IMR-90 (cell line): Measurements from ENCODE around the gene OXLD1. TPM values are rescaled to one million over a fixed set of nuclear protein-coding genes. Genes with fewer than 3 reads are reported as not detected.

ENCODE experiments used
- ATAC-seq: fragments of 200-7000 bp; cut with Tn5 transposase; 2 replicates; pipeline ENCODE4 v1.9.1; 2020; ENCODE audit warnings: low read depth, mild to moderate bottlenecking, moderate library complexity
- BruUV-seq: library from RNA; stranded (reverse); fragments of 400-500 nt; replicated peaks from 2 replicates; lab custom pipeline; 2021; lab: Mats Ljungman, UMichigan
- CTCF ChIA-PET: fragments of 300-600 bp; formaldehyde crosslinking; extraction: SDS; loops from one replicate; lab custom pipeline; 2021; ENCODE audit warnings: antibody characterized with exemption; lab: Yijun Ruan, JAX
- POLR2A ChIA-PET: fragments of 300-600 bp; sonication (Branson Sonifier 250); formaldehyde crosslinking; loops from one replicate; lab custom pipeline; 2022; ENCODE audit warnings: antibody characterized with exemption; ENCODE audit not compliant: unreplicated experiment; lab: Charles Lee
- DNase-seq: peaks from one replicate; pipeline ENCODE4 v3.0.0; 2013
- H2AFZ ChIP-seq: replicated peaks from 2 replicates; pipeline ENCODE3; 2013; ENCODE audit warnings: low read length, mild to moderate bottlenecking; ENCODE audit not compliant: poor library complexity
- H2AK5ac ChIP-seq: 2 replicates; pipeline ENCODE4 v1.6.1; 2013; ENCODE audit warnings: low read depth, low read length, inconsistent platforms
- H2AK9ac ChIP-seq: replicated peaks from 2 replicates; pipeline ENCODE3; 2013; ENCODE audit warnings: mild to moderate bottlenecking, low read depth, low read length, moderate library complexity; ENCODE audit not compliant: poor library complexity
- H2BK120ac ChIP-seq: 2 replicates; pipeline ENCODE4 v1.6.1; 2013; ENCODE audit warnings: low read depth, low read length, inconsistent platforms
- H2BK15ac ChIP-seq: 3 replicates; pipeline ENCODE4 v1.6.1; 2013; ENCODE audit warnings: low read depth, low read length, inconsistent platforms
- H2BK20ac ChIP-seq: 2 replicates; pipeline ENCODE4 v1.6.1; 2013; ENCODE audit warnings: low read depth, mild to moderate bottlenecking, inconsistent platforms, low read length, moderate library complexity
- H2BK5ac ChIP-seq: 2 replicates; pipeline ENCODE4 v1.6.1; 2013; ENCODE audit warnings: mild to moderate bottlenecking, low read depth, low read length, inconsistent platforms; ENCODE audit not compliant: poor library complexity, severe bottlenecking
- H3K14ac ChIP-seq: replicated peaks from 2 replicates; pipeline ENCODE4 v1.6.1; 2013; ENCODE audit warnings: low read depth, low read length, inconsistent platforms
- H3K18ac ChIP-seq: 2 replicates; pipeline ENCODE4 v1.6.1; 2013; ENCODE audit warnings: low read depth, low read length, control low read depth
- H3K23ac ChIP-seq: 2 replicates; pipeline ENCODE4 v1.6.1; 2013; ENCODE audit warnings: low read depth, low read length, inconsistent platforms
- H3K27ac ChIP-seq: 2 replicates; pipeline ENCODE4 v1.5.1; 2013; ENCODE audit warnings: mild to moderate bottlenecking, control low read depth, low read length; ENCODE audit not compliant: insufficient read depth
- H3K27me3 ChIP-seq: 2 replicates; pipeline ENCODE4 v1.6.1; 2013; ENCODE audit warnings: low read length; ENCODE audit not compliant: control insufficient read depth, insufficient read depth
- H3K36me3 ChIP-seq: 2 replicates; pipeline ENCODE4 v1.6.1; 2013; ENCODE audit warnings: low read length, mixed read lengths; ENCODE audit not compliant: control insufficient read depth, insufficient read depth
- H3K4ac ChIP-seq: 2 replicates; pipeline ENCODE4 v1.6.1; 2013; ENCODE audit warnings: low read depth, low read length, inconsistent platforms
- H3K4me1 ChIP-seq: 2 replicates; pipeline ENCODE4 v1.6.1; 2013; ENCODE audit warnings: low read length, mixed read lengths; ENCODE audit not compliant: control insufficient read depth, insufficient read depth
- H3K4me2 ChIP-seq: 2 replicates; pipeline ENCODE4 v1.6.1; 2013; ENCODE audit warnings: low read depth, mild to moderate bottlenecking, control low read depth, low read length, moderate library complexity
- H3K4me3 ChIP-seq: 2 replicates; pipeline ENCODE4 v1.5.1; 2013; ENCODE audit warnings: low read depth, mild to moderate bottlenecking, control low read depth, low read length, moderate library complexity; ENCODE audit not compliant: insufficient read depth
- H3K56ac ChIP-seq: 2 replicates; pipeline ENCODE4 v1.6.1; 2013; ENCODE audit warnings: low read length, inconsistent platforms; ENCODE audit not compliant: insufficient read depth; ENCODE audit errors: extremely low read depth
- H3K79me1 ChIP-seq, 2 experiments: 2 replicates each; pipeline ENCODE4 v1.6.1; 2013; ENCODE audit warnings: low read length in 2 of 2, inconsistent platforms in 1 of 2, low read depth in 1 of 2
- H3K9ac ChIP-seq: 2 replicates; pipeline ENCODE4 v1.6.1; 2013; ENCODE audit warnings: low read depth, low read length, control low read depth
- H3K9me1 ChIP-seq: 2 replicates; pipeline ENCODE4 v1.6.1; 2013; ENCODE audit warnings: low read length, inconsistent platforms; ENCODE audit not compliant: insufficient read depth
- H3K9me3 ChIP-seq: 2 replicates; pipeline ENCODE4 v1.6.1; 2013; ENCODE audit warnings: low read length; ENCODE audit not compliant: control insufficient read depth, insufficient read depth
- H4K20me1 ChIP-seq: 2 replicates; pipeline ENCODE4 v1.6.1; 2013; ENCODE audit warnings: low read length, inconsistent platforms; ENCODE audit not compliant: insufficient read depth
- H4K5ac ChIP-seq: 2 replicates; pipeline ENCODE4 v1.6.1; 2013; ENCODE audit warnings: mild to moderate bottlenecking, low read depth, low read length, control low read depth
- H4K8ac ChIP-seq, 2 experiments: 2 replicates each; pipeline ENCODE4 v1.6.1; 2013; ENCODE audit warnings: low read depth in 2 of 2, low read length in 2 of 2, control low read depth in 1 of 2, inconsistent platforms in 1 of 2
- H4K91ac ChIP-seq: 2 replicates; pipeline ENCODE4 v1.6.1; 2013; ENCODE audit warnings: low read depth, low read length, inconsistent platforms; ENCODE audit not compliant: insufficient read depth
- RAD21 ChIP-seq: IDR thresholded peaks from 2 replicates; pipeline ENCODE4 v1.6.1; 2012; ENCODE audit warnings: low read length, improper control_type of control experiment
- RFX5 ChIP-seq: IDR thresholded peaks from 2 replicates; pipeline ENCODE4 v1.8.0; 2012; ENCODE audit warnings: low read depth, mild to moderate bottlenecking, low read length, moderate library complexity
- WGBS, 2 experiments: methylation state at CpG; one replicate each; pipeline versions ENCODE4 v1.1.5 to v1.1.7; 2013; ENCODE audit warnings: missing lambda C conversion rate in 2 of 2; ENCODE audit not compliant: insufficient read length in 1 of 2; ENCODE audit errors: extremely low coverage in 2 of 2; 5-methylcytosine and 5-hydroxymethylcytosine counted together
- dilution Hi-C: fragments of 300-500 bp; cut with HindIII; formaldehyde crosslinking; loops from one replicate; pipeline ENCODE4 v1.14.3; 2018; ENCODE audit warnings: low sequenced_read_pairs; ENCODE audit not compliant: unreplicated experiment
- in situ Hi-C: fragments of 300-500 bp; cut with MboI; formaldehyde crosslinking; loops from 3 replicates; pipeline ENCODE4 v1.14.3; 2019; ENCODE audit warnings: low sequenced_read_pairs, inconsistent platforms, mixed read lengths
- intact Hi-C: fragments of 100-400 bp; cut with micrococcal nuclease; formaldehyde crosslinking; loops from 2 replicates; pipeline ENCODE4 v1.10.0; 2022
- polyA plus RNA-seq, 3 experiments: library from polyadenylated mRNA; depleted of rRNA; stranded (reverse); fragments of >200 nt; gene quantifications; 2 replicates each; pipeline ENCODE4 v1.2.3, GENCODE V29; 2012; ENCODE audit warnings: low replicate concordance in 1 of 3
- total RNA-seq: library from RNA; depleted of rRNA; stranded (reverse); fragments of >200 nt; gene quantifications from 2 replicates; pipeline ENCODE4 v1.2.3, GENCODE V29; 2012
- TF ChIP-seq, protein P1 (sequence below): conservative IDR thresholded peaks from 2 replicates; pipeline ENCODE4 v1.5.1; 2012; ENCODE audit warnings: mild to moderate bottlenecking, low read depth, low read length, improper control_type of control experiment

The OXLD1 gene
- total and polyA plus RNA-seq, 2 of the 4 experiments (the other 2 are of a cell fraction), result 9.9 to 22.3 TPM

DNA sequence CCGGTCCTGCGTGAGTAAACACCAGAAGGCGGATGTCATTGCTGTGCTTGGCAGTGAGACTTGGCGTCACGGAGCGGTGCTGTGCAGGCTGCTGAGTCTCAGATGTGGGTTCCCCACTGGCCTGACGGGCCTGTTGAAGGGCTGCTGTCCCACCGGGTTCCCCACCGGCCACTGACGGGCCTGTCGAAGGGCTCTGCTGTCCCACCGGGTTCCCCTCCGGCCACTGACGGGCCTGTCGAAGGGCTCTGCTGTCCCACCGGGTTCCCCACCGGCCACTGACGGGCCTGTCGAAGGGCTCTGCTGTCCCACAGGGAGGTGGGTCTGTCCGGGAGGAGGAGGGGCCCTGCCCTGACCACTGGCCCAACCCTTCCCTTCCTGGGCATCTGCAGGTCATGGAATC is 20.2 kb upstream of the OXLD1 start:
- in situ Hi-C loops, result no loop called here
- Histone ChIP-seq H3K23ac (no peak overlapping the region), H2BK15ac (no peak overlapping the region), H3K79me1 (peaks cover 18 to 66% of the 10 kb centered on the region in 2 experiments; a peak in 3 of 4 replicates), H3K27me3 (no peaks in the 10 kb centered on the region), H3K18ac (no peak overlapping the region), H3K9me1 (peaks cover 6% of the 10 kb centered on the region; the same call in 1 of the 2 replicates), H4K8ac (no peak overlapping the region), H3K9me3 (no peaks in the 10 kb centered on the region), H2BK120ac (no peak overlapping the region), H4K5ac (no peak overlapping the region), H3K9ac (no peak overlapping the region), H2AK9ac (peak overlapping the region; percentile 38), H4K20me1 (peaks cover 74% of the 10 kb centered on the region), H3K56ac (no peak overlapping the region), H3K4ac (no peak overlapping the region), H3K4me2 (no peak overlapping the region), H2BK5ac (no peak overlapping the region), H3K36me3 (peaks cover 58% of the 10 kb centered on the region), H3K27ac (no peak overlapping the region), H3K14ac (no peak overlapping the region), H2AFZ (no peak overlapping the region), H2AK5ac (no peak overlapping the region), H3K4me3 (no peak overlapping the region), H4K91ac (no peak overlapping the region), H2BK20ac (no peak overlapping the region), H3K4me1 (peaks cover 10% of the 10 kb centered on the region)
- no peak for ATAC-seq
- TF ChIP-seq RFX5 (no peak), RAD21 (no peak)
- TF ChIP-seq, protein P1, sequence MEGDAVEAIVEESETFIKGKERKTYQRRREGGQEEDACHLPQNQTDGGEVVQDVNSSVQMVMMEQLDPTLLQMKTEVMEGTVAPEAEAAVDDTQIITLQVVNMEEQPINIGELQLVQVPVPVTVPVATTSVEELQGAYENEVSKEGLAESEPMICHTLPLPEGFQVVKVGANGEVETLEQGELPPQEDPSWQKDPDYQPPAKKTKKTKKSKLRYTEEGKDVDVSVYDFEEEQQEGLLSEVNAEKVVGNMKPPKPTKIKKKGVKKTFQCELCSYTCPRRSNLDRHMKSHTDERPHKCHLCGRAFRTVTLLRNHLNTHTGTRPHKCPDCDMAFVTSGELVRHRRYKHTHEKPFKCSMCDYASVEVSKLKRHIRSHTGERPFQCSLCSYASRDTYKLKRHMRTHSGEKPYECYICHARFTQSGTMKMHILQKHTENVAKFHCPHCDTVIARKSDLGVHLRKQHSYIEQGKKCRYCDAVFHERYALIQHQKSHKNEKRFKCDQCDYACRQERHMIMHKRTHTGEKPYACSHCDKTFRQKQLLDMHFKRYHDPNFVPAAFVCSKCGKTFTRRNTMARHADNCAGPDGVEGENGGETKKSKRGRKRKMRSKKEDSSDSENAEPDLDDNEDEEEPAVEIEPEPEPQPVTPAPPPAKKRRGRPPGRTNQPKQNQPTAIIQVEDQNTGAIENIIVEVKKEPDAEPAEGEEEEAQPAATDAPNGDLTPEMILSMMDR, result no peak
- intact Hi-C loops, result no loop called here
- DNase-seq, result no peak
- POLR2A ChIA-PET, result no interaction called here
- no TSS peak for BruUV-seq
- dilution Hi-C loops, result no loop called here
- 94% methylated on average over 10 of the region's 20 CpGs; no CpG with 5 or more reads in 1 of the 2 experiments for WGBS, 2 experiments
- CTCF ChIA-PET, result no interaction called here
